Right lobe of liver (tissue), 4 donors: Measurements from ENCODE around the gene ADAMTS6.

ENCODE experiments used
- POLR2A ChIP-seq: fragments of 450-650 bp; IDR thresholded peaks from one replicate; pipeline ENCODE4 v1.6.1; 2017; ENCODE audit warnings: antibody characterized with exemption, mild to moderate bottlenecking
- TF ChIP-seq, protein P1 (sequence below), 4 donors: fragments of 200-600 bp in 3 of 4; fragments of 450-650 bp in 1 of 4; IDR thresholded peaks; one replicate each; pipeline versions ENCODE4 v1.5.1 to v1.8.0; 2016 to 2022; ENCODE audit warnings: antibody characterized with exemption in 4 of 4, mild to moderate bottlenecking in 2 of 4
- donor health status: DM: no; HTN: no; CAD: no.
- donor health status: DM: no; HTN: no; CAD: no.
- donor health status: DM: no; HTN: yes; CAD: no.

DNA sequence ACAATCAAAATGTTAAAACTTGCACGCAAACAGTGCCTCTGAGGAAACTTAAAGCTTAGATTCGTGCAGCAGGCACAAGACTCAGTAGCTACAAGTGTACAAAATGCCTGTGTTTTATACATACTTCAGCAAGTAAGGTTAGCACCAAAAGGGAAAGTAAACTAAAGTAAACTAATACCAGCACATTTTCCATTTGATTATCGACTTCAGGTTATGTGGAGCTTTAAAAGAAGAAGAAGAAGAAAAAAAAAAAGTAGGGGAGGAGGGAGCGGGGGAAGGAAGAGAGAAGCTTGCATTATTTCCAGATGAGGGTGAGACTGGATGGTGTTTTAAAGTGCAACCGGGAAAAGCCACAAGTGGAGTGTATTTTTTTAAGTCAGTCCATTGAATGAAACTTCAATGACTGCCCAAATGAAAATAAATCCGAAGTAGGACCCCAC is 596 bp upstream of the ADAMTS6 start:
- TF ChIP-seq, protein P1, sequence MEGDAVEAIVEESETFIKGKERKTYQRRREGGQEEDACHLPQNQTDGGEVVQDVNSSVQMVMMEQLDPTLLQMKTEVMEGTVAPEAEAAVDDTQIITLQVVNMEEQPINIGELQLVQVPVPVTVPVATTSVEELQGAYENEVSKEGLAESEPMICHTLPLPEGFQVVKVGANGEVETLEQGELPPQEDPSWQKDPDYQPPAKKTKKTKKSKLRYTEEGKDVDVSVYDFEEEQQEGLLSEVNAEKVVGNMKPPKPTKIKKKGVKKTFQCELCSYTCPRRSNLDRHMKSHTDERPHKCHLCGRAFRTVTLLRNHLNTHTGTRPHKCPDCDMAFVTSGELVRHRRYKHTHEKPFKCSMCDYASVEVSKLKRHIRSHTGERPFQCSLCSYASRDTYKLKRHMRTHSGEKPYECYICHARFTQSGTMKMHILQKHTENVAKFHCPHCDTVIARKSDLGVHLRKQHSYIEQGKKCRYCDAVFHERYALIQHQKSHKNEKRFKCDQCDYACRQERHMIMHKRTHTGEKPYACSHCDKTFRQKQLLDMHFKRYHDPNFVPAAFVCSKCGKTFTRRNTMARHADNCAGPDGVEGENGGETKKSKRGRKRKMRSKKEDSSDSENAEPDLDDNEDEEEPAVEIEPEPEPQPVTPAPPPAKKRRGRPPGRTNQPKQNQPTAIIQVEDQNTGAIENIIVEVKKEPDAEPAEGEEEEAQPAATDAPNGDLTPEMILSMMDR (IDR thresholded peaks at IDR 0.05): no peak
- TF ChIP-seq POLR2A: no peak
